H1 (cell line): Measurements from ENCODE around the gene MRPS24.

Experiments
- CBX5 ChIP-seq: fragments of 300-800, 300-1000 bp; sonication (generic); IDR thresholded peaks from 2 replicates; pipeline ENCODE4 v1.7.1; 2016; ENCODE audit warnings: antibody characterized with exemption, low read length, low read depth
- POLR2A ChIP-seq, 2 experiments: IDR thresholded peaks; 1 replicate in 1 of 2; 2 replicates in 1 of 2; pipeline ENCODE4 v1.6.1; 2011; ENCODE audit warnings: low read depth in 2 of 2, low read length in 2 of 2, mild to moderate bottlenecking in 2 of 2; ENCODE audit errors: control extremely low read depth in 1 of 2
- TAF1 ChIP-seq: IDR thresholded peaks from 2 replicates; pipeline ENCODE4 v1.6.1; 2011; ENCODE audit warnings: mild to moderate bottlenecking, low read depth, low read length
- TF ChIP-seq, protein P1 (sequence below), 3 experiments: IDR thresholded peaks; 1 replicate in 2 of 3; 2 replicates in 1 of 3; pipeline versions ENCODE4 v1.5.1 to v1.6.1; 2011; ENCODE audit warnings: low read length in 3 of 3, mild to moderate bottlenecking in 3 of 3, inconsistent platforms in 2 of 3, low read depth in 1 of 3, moderate library complexity in 1 of 3; ENCODE audit not compliant: insufficient read depth in 1 of 3; ENCODE audit errors: control extremely low read depth in 1 of 3

DNA sequence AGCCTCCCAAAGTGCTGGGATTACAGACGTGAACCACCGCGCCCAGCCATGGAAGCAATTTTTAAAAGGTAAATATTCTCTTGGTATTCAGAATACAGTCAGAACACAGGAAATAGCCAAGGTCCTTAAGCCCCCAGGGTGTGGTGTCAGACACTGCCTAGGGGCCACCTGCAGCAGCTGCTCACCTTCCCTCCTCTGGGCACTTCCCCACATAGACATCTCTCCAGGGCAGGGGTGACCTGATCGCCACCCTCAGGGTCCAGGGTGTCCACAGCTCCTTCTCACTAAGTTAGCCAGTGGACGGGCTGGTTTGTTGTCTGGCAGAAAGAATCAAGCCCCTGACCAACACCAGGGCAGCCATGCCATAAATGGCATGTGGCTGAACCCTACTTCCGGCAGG, 21.2 kb upstream of the MRPS24 start:
- TF ChIP-seq, protein P1, sequence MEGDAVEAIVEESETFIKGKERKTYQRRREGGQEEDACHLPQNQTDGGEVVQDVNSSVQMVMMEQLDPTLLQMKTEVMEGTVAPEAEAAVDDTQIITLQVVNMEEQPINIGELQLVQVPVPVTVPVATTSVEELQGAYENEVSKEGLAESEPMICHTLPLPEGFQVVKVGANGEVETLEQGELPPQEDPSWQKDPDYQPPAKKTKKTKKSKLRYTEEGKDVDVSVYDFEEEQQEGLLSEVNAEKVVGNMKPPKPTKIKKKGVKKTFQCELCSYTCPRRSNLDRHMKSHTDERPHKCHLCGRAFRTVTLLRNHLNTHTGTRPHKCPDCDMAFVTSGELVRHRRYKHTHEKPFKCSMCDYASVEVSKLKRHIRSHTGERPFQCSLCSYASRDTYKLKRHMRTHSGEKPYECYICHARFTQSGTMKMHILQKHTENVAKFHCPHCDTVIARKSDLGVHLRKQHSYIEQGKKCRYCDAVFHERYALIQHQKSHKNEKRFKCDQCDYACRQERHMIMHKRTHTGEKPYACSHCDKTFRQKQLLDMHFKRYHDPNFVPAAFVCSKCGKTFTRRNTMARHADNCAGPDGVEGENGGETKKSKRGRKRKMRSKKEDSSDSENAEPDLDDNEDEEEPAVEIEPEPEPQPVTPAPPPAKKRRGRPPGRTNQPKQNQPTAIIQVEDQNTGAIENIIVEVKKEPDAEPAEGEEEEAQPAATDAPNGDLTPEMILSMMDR (IDR thresholded peaks at IDR 0.05; ENCODE audit: control extremely low read depth in 1 of 3, insufficient read depth in 1 of 3, low read depth in 1 of 3, low read length in 3 of 3): no peak
- no peak for TF ChIP-seq TAF1
- TF ChIP-seq POLR2A (IDR thresholded peaks at IDR 0.05; ENCODE audit: control extremely low read depth in 1 of 2, low read depth in 2 of 2, low read length in 2 of 2): no peak
- no peak for TF ChIP-seq CBX5
